Adrenal gland (tissue), 5 donors: ENCODE data around the gene IMMP2L.

Experiments
- POLR2A ChIP-seq, 2 donors: fragments of 450-650 bp; IDR thresholded peaks; one replicate each; pipeline ENCODE4 v1.6.1; 2017; ENCODE audit warnings: antibody characterized with exemption in 2 of 2, mild to moderate bottlenecking in 2 of 2, moderate library complexity in 1 of 2
- TF ChIP-seq, protein P1 (sequence below), 6 experiments: fragments of 450-650 bp in 4 of 6; fragments of 200-600 bp in 2 of 6; sonication (generic) in 1 of 6; IDR thresholded peaks; 1 replicate in 5 of 6; 2 replicates in 1 of 6; pipeline versions ENCODE4 v1.5.1 to v1.8.0; 2016 to 2021; ENCODE audit warnings: antibody characterized with exemption in 6 of 6, mild to moderate bottlenecking in 2 of 6, moderate library complexity in 1 of 6
- donor health status: DM: no; HTN: no; CAD: no.

DNA sequence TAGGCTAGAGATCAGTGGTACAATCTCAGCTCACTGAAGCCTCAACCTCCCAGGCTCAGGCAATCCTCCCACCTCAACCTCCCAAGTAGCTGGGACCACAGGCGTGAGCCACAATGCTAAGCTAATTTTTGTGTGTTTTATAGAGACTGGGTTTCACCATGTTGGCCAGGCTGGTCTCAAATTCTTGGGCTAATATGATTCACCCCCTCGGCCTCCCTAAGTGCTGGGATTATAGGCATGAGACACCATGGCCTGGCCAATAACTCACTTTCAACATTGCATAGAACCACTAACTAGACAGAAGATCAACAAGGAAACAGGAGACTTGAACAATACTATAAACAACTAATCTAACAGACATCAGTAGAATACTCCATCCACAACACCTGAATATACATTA lies 279.7 kb downstream of the IMMP2L start:
- TF ChIP-seq, protein P1, sequence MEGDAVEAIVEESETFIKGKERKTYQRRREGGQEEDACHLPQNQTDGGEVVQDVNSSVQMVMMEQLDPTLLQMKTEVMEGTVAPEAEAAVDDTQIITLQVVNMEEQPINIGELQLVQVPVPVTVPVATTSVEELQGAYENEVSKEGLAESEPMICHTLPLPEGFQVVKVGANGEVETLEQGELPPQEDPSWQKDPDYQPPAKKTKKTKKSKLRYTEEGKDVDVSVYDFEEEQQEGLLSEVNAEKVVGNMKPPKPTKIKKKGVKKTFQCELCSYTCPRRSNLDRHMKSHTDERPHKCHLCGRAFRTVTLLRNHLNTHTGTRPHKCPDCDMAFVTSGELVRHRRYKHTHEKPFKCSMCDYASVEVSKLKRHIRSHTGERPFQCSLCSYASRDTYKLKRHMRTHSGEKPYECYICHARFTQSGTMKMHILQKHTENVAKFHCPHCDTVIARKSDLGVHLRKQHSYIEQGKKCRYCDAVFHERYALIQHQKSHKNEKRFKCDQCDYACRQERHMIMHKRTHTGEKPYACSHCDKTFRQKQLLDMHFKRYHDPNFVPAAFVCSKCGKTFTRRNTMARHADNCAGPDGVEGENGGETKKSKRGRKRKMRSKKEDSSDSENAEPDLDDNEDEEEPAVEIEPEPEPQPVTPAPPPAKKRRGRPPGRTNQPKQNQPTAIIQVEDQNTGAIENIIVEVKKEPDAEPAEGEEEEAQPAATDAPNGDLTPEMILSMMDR (IDR thresholded peaks at IDR 0.05), result no peak
- no peak for TF ChIP-seq POLR2A (IDR thresholded peaks at IDR 0.05)
